Bronchus fibroblast of lung (primary cell): ENCODE measurements around the gene AVPR1B. TPM values are rescaled to one million over a fixed set of nuclear protein-coding genes. Genes with fewer than 3 reads are reported as not detected.

Source experiments
- total RNA-seq: library from RNA; depleted of rRNA; stranded (reverse); fragments of >200 nt; gene quantifications from 2 replicates; pipeline ENCODE4 v1.2.3, GENCODE V29; 2015

AVPR1B gene
- not detected in 2 replicates for total RNA-seq

GRCh38 chr1:206117151-206117948 is at the start of gene AVPR1B:
TSS of gene AVPR1B (minus strand) at chr1:206117388. CDS start at chr1:206116890, 498 bp downstream.

Other genes starting within 250 kb of the AVPR1B start
- not detected in 2 replicates for gene SLC26A9, start 173.9 kb downstream of the AVPR1B start, total RNA-seq
- gene RAB7B, start 114.0 kb downstream of the AVPR1B start, total RNA-seq = 3.2 and 3.4 TPM in 2 replicates
- not detected in 2 replicates for gene CTSE, start 93.5 kb downstream of the AVPR1B start, total RNA-seq
- not detected in 2 replicates for gene RHEX, start 64.2 kb downstream of the AVPR1B start, total RNA-seq
- gene FAM72A, start 85.5 kb upstream of the AVPR1B start, total RNA-seq = 6.7 and 10.3 TPM in 2 replicates
- 37.2 and 40.3 TPM in 2 replicates for gene SRGAP2, start 86.2 kb upstream of the AVPR1B start, total RNA-seq